ENCODE measurements around the gene TNFRSF25. TPM values are rescaled to one million over a fixed set of nuclear protein-coding genes. Genes with fewer than 3 reads are reported as not detected.

The TNFRSF25 gene
- total RNA-seq, 4 donors from 2014 or later: 4.2 to 11.2 (median 8.8) TPM

DNA sequence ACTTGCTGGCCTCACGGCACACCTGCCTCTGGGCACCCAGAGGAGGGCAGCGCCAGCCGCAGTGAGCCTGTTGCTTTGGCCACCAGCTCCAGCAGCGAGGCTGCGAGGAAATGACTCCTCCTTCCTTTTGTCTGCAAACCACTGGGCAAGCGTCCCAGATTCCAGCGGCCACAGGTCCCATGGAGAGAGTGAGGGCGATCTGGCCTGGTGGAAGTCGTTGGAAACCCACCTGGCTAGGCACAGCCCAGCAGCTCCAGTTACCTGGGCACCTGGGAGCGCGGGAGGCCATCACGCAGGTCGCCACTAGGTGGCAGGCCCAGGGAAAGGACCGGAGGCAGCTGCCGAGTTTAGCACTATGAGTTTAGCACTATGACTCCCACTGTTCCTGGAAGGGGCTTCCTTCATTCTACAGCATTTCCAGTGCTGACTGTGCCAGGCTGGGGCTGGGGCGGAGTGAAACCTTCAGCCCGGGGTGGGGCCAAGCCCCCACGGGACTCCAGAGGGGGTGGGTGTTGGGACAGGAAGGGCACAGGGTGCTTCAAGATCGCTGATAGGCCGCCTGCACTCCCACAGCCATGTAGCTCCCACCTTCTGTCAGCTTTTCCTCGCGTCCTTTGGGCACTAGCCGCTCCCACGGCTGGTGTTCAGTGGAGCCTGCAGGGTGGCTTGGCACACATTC is 42.5 kb downstream of the TNFRSF25 start:
- H3K36me3 ChIP-seq: no peaks in the 10 kb centered on the region
- peaks cover 0 to 51% (median 23%) of the 10 kb centered on the region in 3 donors for H3K4me1 ChIP-seq
- ATAC-seq: peak; percentile 20
- peaks cover 100% of the 10 kb centered on the region for H3K27me3 ChIP-seq
- TF ChIP-seq POLR2AphosphoS5 (IDR thresholded peaks at IDR 0.05) (no peak), EP300 (IDR thresholded peaks at IDR 0.05) (no peak)
- TF ChIP-seq, protein P1, sequence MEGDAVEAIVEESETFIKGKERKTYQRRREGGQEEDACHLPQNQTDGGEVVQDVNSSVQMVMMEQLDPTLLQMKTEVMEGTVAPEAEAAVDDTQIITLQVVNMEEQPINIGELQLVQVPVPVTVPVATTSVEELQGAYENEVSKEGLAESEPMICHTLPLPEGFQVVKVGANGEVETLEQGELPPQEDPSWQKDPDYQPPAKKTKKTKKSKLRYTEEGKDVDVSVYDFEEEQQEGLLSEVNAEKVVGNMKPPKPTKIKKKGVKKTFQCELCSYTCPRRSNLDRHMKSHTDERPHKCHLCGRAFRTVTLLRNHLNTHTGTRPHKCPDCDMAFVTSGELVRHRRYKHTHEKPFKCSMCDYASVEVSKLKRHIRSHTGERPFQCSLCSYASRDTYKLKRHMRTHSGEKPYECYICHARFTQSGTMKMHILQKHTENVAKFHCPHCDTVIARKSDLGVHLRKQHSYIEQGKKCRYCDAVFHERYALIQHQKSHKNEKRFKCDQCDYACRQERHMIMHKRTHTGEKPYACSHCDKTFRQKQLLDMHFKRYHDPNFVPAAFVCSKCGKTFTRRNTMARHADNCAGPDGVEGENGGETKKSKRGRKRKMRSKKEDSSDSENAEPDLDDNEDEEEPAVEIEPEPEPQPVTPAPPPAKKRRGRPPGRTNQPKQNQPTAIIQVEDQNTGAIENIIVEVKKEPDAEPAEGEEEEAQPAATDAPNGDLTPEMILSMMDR (IDR thresholded peaks at IDR 0.05): peak in 2 of 4 experiments; percentile 24 to 51
- H3K4me3 ChIP-seq: no peak overlapping the region
- 0 to 10% methylated on average over 2 of the region's 24 CpGs for WGBS, 2 donors (ENCODE audit: low coverage in 1 of 2)
- H3K9me3 ChIP-seq: no peaks in the 10 kb centered on the region
- no peak overlapping the region for H3K27ac ChIP-seq

DNA sequence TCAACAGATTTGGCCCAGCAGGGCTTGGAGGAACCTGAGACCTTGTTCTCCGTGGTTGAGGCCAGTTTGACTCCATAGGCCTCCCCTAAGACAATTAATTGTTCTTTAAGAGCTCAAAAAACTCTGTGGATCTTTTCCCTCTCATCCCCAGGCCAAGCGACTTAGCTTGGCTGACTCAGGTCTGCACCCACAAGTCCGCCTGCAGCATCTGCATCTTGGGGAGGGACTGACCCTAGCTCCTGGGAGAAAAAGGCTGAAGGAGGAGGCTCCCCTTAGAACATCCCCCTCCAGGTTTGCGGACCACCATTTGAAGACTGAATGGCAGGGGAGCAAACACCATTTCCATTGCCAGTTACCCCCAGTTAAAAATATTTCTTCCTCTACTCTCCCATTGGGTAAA is 44.7 kb downstream of the TNFRSF25 start:
- TF ChIP-seq, protein P1 (IDR thresholded peaks at IDR 0.05): no peak
- TF ChIP-seq EP300 (IDR thresholded peaks at IDR 0.05): no peak
- TF ChIP-seq POLR2A (IDR thresholded peaks at IDR 0.05): no peak
- no peak for TF ChIP-seq POLR2AphosphoS5 (IDR thresholded peaks at IDR 0.05)
- ATAC-seq: no peak
- Histone ChIP-seq H3K27ac (no peak overlapping the region), H3K9me3 (no peaks in the 10 kb centered on the region), H3K4me3 (no peak overlapping the region), H3K4me1 (peaks cover 0 to 51% (median 23%) of the 10 kb centered on the region in 3 donors), H3K36me3 (no peaks in the 10 kb centered on the region), H3K27me3 (peaks cover 100% of the 10 kb centered on the region)
- WGBS, 2 donors (ENCODE audit: low coverage in 1 of 2): 17 to 52% methylated on average over 2 to 3 of the region's 4 CpGs

DNA sequence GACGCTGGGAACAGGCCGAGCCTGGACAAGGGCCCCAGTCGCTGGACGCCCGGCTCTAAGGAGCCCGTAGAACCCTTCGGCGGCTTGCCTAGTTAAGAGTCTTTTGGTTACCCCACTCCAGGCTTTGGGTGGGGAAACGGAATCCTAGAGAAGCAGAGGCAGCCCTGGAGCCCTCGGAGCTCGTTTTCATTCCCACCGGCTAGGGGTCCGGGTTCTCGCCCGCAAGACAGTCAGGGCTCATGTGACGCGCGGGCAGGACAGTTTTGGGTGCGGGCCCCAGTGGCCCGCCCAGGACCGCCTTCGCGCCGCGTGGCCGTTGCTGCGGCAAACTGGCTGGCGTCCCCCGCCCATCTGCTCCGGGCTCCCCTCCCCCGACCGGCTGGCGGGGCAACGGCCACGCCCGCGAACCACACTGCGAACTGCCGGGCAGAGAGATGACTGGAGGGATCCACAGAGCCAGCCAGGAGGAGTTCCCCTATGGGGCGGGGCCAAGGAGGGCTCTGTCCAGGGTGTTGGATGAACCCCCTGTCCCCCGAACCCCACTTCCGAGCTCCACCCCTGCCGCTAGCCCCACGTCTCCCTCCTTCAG is 45.4 kb downstream of the TNFRSF25 start:
- Histone ChIP-seq H3K4me3 (peak overlapping the region in 1 of 2 donors; percentile 50), H3K27ac (no peak overlapping the region), H3K9me3 (no peaks in the 10 kb centered on the region), H3K4me1 (peaks cover 0 to 51% (median 23%) of the 10 kb centered on the region in 3 donors), H3K36me3 (no peaks in the 10 kb centered on the region), H3K27me3 (peaks cover 100% of the 10 kb centered on the region)
- 32% methylated on average over 10 of the region's 44 CpGs; no CpG with 5 or more reads in 1 of the 2 donors for WGBS, 2 donors (ENCODE audit: low coverage in 1 of 2)
- TF ChIP-seq POLR2AphosphoS5 (IDR thresholded peaks at IDR 0.05) (no peak), EP300 (IDR thresholded peaks at IDR 0.05) (no peak), POLR2A (IDR thresholded peaks at IDR 0.05) (no peak)
- TF ChIP-seq, protein P1 (IDR thresholded peaks at IDR 0.05): no peak
- ATAC-seq: no peak

DNA sequence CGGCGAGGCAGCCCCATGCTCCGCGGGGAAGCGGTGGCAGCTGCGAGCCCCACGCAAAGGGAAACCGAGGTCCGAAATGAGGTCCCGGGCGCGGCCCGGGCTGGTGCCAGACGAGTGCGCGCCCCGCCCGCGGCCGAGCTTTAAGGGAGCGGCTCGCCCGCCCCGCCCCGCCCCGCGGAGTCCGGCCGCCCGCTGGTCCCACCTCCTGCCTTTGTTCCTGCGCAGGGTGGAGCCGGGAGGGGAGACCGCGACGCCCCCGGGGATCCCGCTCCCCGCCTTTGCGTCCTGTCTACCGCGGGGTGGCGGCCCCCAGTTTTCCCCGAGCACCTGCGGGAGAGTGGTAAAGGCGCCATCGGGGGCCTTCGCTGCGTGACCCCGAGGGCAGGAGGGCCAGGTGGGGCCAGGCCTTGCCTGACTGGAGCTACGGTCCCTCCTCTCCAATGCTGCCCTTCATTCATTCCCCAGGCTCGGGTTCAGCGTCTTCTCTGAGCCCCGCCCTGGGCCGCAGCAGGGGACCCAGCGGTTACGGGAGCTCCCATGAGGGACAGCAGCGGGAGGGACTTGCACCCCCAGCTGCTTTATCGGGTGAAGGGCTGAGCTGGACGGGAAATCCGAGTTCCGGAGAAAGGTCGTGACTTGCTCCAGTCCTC is 46.0 kb downstream of the TNFRSF25 start, which contains the start of gene HES2:
Gene HES2, minus strand, starts transcription at position 116 of the 650 bp plus-strand sequence. Its CDS starts 99 bp downstream, at position 17.
- Histone ChIP-seq H3K27me3 (peaks cover 100% of the 10 kb centered on the region), H3K9me3 (no peaks in the 10 kb centered on the region), H3K36me3 (no peaks in the 10 kb centered on the region), H3K4me1 (peaks cover 0 to 46% (median 23%) of the 10 kb centered on the region in 3 donors), H3K4me3 (peak within 1 kb of the TSS in 1 of 2 donors; percentile 50), H3K27ac (no peak within 1 kb of the TSS)
- WGBS, 2 donors (ENCODE audit: low coverage in 1 of 2): no CpG with 5 or more reads among the region's 62 CpGs
- no peak for ATAC-seq
- TF ChIP-seq POLR2A (IDR thresholded peaks at IDR 0.05) (no peak), POLR2AphosphoS5 (IDR thresholded peaks at IDR 0.05) (no peak), EP300 (IDR thresholded peaks at IDR 0.05) (no peak)
- TF ChIP-seq, protein P1 (IDR thresholded peaks at IDR 0.05): no peak
